ENCODE measurements around the gene SPAAR.

- no peak for TF ChIP-seq CTCF (IDR thresholded peaks at IDR 0.05; ENCODE audit: low read length)
- no peak for TF ChIP-seq EZH2 (optimal IDR thresholded peaks at IDR 0.05; ENCODE audit: low read depth, low read length)
- TF ChIP-seq EZH2phosphoT487 (IDR thresholded peaks at IDR 0.05; ENCODE audit: low read length) = no peak
Observed at GRCh38 chr9:35919212-35920008, 10.1 kb downstream of the SPAAR start.
